HG03521 (cell line): ENCODE data around the gene C19orf81.

Experiments
- ATAC-seq: cut with Tn5 transposase; IDR thresholded peaks from one replicate; pipeline ENCODE4 v1.9.1; 2021; ENCODE audit warnings: mild to moderate bottlenecking, moderate library complexity; ENCODE audit not compliant: unreplicated experiment

C19orf81 gene

DNA sequence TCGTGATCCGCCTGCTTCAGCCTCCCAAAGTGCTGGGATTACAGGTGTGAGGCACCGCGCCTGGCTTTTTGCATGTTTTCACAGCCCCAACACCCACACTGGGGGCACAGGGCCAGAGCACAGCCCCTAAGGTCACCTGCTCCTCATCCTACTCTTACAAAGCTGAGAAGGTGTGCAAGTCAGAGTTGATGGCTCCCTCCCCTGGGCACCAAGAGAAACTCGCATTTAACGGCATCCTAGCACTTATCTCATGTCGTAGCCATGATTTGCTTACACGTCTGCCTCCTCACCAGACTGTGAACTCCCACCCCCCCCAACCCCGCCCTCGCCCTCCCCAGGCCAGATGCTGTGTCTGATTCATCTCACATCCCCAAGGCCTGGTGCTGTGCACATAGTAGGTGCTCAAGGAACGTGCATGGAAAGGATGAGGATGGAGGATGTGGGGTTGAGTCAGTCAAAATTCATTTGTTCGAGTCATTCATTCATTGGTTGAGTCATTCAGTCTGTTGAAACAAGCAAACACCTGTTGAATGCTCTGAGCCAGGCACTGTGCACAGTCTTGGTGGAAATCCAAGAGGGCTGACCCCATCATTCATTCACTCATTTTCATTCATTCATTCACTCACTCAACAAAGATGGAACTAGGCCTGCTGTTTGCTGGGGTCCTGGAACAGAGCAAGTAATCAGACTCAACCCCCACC, 59.1 kb downstream of the C19orf81 start:
- no peak for ATAC-seq
